Stimulated activated CD8-positive, alpha-beta memory T cell treated with anti-CD3 and anti-CD28 coated beads, Interleukin-12 subunit alpha, Interleukin-12 subunit beta, amount 100 ng/mL, for 4 hours (primary cell): ENCODE measurements around the gene PREP.

ENCODE experiments used
- DNase-seq: peaks from one replicate; pipeline ENCODE4 v3.0.0-alpha.2; 2020; ENCODE audit warnings: low read depth

The PREP gene

GRCh38 chr6:105397987-105398386 is 4.9 kb downstream of the PREP start:
- DNase-seq: no peak

GRCh38 chr6:105391705-105392104 is 11.2 kb downstream of the PREP start:
- DNase-seq: no peak

GRCh38 chr6:105389543-105389942 is 13.3 kb downstream of the PREP start:
- no peak for DNase-seq

- DNase-seq: no peak
Observed at GRCh38 chr6:105388392-105388791, 14.5 kb downstream of the PREP start.

- no peak for DNase-seq
Observed at GRCh38 chr6:105384004-105384403, 18.9 kb downstream of the PREP start.

- DNase-seq: no peak
Observed at GRCh38 chr6:105382958-105383357, 19.9 kb downstream of the PREP start.

- no peak for DNase-seq
Observed at GRCh38 chr6:105382496-105382895, 20.4 kb downstream of the PREP start.

- DNase-seq: no peak
Observed at GRCh38 chr6:105380634-105381033, 22.2 kb downstream of the PREP start.

- no peak for DNase-seq
Observed at GRCh38 chr6:105375797-105376196, 27.1 kb downstream of the PREP start.

GRCh38 chr6:105374010-105374420 is 28.9 kb downstream of the PREP start:
- no peak for DNase-seq

- no peak for DNase-seq
Observed at GRCh38 chr6:105373481-105373880, 29.4 kb downstream of the PREP start.

GRCh38 chr6:105372849-105373182 is 30.1 kb downstream of the PREP start:
- no peak for DNase-seq

- DNase-seq: no peak
Observed at GRCh38 chr6:105372142-105372848, 30.6 kb downstream of the PREP start.

- DNase-seq: no peak
Observed at GRCh38 chr6:105370351-105370750, 32.5 kb downstream of the PREP start.

GRCh38 chr6:105369145-105369544 is 33.7 kb downstream of the PREP start:
- DNase-seq: no peak

- no peak for DNase-seq
Observed at GRCh38 chr6:105364243-105364642, 38.6 kb downstream of the PREP start.

- DNase-seq: no peak
Observed at GRCh38 chr6:105363100-105363754, 39.7 kb downstream of the PREP start.

GRCh38 chr6:105359419-105360370 is 43.2 kb downstream of the PREP start:
- no peak for DNase-seq

GRCh38 chr6:105357165-105357564 is 45.7 kb downstream of the PREP start:
- no peak for DNase-seq

- no peak for DNase-seq
Observed at GRCh38 chr6:105352037-105352617, 50.8 kb downstream of the PREP start.

GRCh38 chr6:105348897-105349296 is 54.0 kb downstream of the PREP start:
- no peak for DNase-seq

GRCh38 chr6:105346052-105346451 is 56.8 kb downstream of the PREP start:
- DNase-seq: no peak
